ENCODE results near the gene TREM2. TPM values are rescaled to one million over a fixed set of nuclear protein-coding genes. Genes with fewer than 3 reads are reported as not detected.

The TREM2 gene
- 0.10 to 0.13 TPM in 2 of 5 replicates, not detected in the others for total RNA-seq (2022; extraction: Qiagen RNA extraction)

GRCh38 chr6:41162687-41163418 is at the start of gene TREM2:
Gene TREM2, minus strand, starts transcription at chr6:41163116. Its CDS starts 34 bp downstream, at chr6:41163082.

GRCh38 chr6:41200901-41201763 is 38.2 kb upstream of the TREM2 start, which contains the start of gene TREML2:
Gene TREML2, minus strand, starts transcription at chr6:41201149. Its CDS starts 141 bp downstream, at chr6:41201008.

GRCh38 chr6:41153992-41154625 is 8.8 kb downstream of the TREM2 start, which contains the start of gene TREML1:
Gene TREML1, minus strand, starts transcription at chr6:41154347. Its CDS starts 59 bp downstream, at chr6:41154288.

Other genes with a start within 250 kb of the TREM2 start
- gene UNC5CL, start 123.9 kb downstream of the TREM2 start, total RNA-seq (2022; extraction: Qiagen RNA extraction), result 0.49 to 0.76 TPM (median 0.52 TPM) in 5 replicates
- 0.15 TPM in 1 of 5 replicates, not detected in the others for gene TSPO2, start 120.6 kb downstream of the TREM2 start, total RNA-seq (2022; extraction: Qiagen RNA extraction)
- not detected in 5 replicates for gene APOBEC2, start 109.9 kb downstream of the TREM2 start, total RNA-seq (2022; extraction: Qiagen RNA extraction)
- 17.2 to 20.0 TPM (median 19.3 TPM) in 5 replicates for gene OARD1, start 90.8 kb downstream of the TREM2 start, total RNA-seq (2022; extraction: Qiagen RNA extraction)
- 10.7 to 16.5 TPM (median 13.1 TPM) in 5 replicates for gene NFYA, start 90.1 kb downstream of the TREM2 start, total RNA-seq (2022; extraction: Qiagen RNA extraction)
- gene TREML1, start 8.8 kb downstream of the TREM2 start, total RNA-seq (2022; extraction: Qiagen RNA extraction), result not detected in 5 replicates
- gene TREML2, start 38.0 kb upstream of the TREM2 start, total RNA-seq (2022; extraction: Qiagen RNA extraction), result not detected in 5 replicates
- gene TREML4, start 65.2 kb upstream of the TREM2 start, total RNA-seq (2022; extraction: Qiagen RNA extraction), result not detected in 5 replicates
- gene TREM1, start 123.6 kb upstream of the TREM2 start, total RNA-seq (2022; extraction: Qiagen RNA extraction), result 0.10 to 0.25 TPM (median 0.13 TPM) in 3 of 5 replicates, not detected in the others
- not detected in 5 replicates for gene NCR2, start 172.5 kb upstream of the TREM2 start, total RNA-seq (2022; extraction: Qiagen RNA extraction)